ENCODE data around the gene ABCG1. TPM values are rescaled to one million over a fixed set of nuclear protein-coding genes. Genes with fewer than 3 reads are reported as not detected.

ABCG1 gene
- total RNA-seq, 1 donor from 2014 or later: 1.3 TPM

DNA sequence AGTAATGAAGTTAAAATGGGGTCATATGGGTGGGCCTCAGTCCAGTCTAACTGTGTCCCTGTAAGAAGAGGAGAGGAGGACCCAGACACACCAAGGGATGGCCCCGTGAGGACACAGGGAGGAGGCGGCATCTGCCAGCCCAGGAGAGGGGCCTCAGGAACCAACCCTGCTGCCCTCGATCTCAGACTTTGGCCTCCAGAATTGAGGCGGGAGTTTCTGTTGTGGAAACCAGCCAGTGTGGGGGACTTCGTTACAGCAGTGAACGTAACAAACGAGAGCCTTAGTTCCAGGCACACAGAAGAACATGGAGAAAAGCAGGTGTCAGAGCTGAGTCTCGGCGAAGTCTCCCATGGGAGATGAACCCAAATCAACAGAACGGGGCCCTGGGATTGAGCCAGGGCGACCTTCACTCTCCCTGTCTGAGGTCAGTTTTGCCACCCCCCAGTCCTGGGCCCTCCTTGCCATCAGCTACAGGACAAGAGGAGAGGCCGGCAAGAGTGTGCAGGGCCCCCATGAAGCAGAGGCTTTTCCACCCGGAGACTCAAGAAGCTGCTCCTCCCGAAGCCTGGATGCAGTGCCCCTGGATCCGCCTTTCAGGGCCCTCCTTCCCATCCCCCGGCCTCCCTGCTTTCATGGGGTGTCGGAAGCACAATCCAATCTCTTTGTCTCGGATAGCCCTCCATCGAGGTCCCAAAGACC lies 59.7 kb downstream of the ABCG1 start:
- Histone ChIP-seq H3K27ac (ENCODE audit: low read depth, low read length) (no peak overlapping the region), H3K36me3 (ENCODE audit: insufficient read depth, low read length) (no peaks in the 10 kb centered on the region), H3K79me2 (ENCODE audit: insufficient read depth, low read length) (no peaks in the 10 kb centered on the region), H3K4me3 (ENCODE audit: insufficient read depth, low read depth, low read length) (no peak overlapping the region), H3K9me3 (ENCODE audit: insufficient read depth, low read depth, low read length) (no peaks in the 10 kb centered on the region), H4K20me1 (ENCODE audit: insufficient read depth, low read length) (no peaks in the 10 kb centered on the region), H3K27me3 (ENCODE audit: insufficient read depth, low read length) (no peaks in the 10 kb centered on the region), H3K4me2 (ENCODE audit: low read length) (no peak overlapping the region), H2AFZ (ENCODE audit: low read depth, low read length) (no peak overlapping the region), H3K9ac (ENCODE audit: low read length) (no peak overlapping the region), H3K4me1 (ENCODE audit: insufficient read depth, low read length) (peaks cover 3% of the 10 kb centered on the region)
- no peak for TF ChIP-seq EZH2 (IDR thresholded peaks at IDR 0.05; ENCODE audit: insufficient read depth, low read length)
- TF ChIP-seq, protein P1, sequence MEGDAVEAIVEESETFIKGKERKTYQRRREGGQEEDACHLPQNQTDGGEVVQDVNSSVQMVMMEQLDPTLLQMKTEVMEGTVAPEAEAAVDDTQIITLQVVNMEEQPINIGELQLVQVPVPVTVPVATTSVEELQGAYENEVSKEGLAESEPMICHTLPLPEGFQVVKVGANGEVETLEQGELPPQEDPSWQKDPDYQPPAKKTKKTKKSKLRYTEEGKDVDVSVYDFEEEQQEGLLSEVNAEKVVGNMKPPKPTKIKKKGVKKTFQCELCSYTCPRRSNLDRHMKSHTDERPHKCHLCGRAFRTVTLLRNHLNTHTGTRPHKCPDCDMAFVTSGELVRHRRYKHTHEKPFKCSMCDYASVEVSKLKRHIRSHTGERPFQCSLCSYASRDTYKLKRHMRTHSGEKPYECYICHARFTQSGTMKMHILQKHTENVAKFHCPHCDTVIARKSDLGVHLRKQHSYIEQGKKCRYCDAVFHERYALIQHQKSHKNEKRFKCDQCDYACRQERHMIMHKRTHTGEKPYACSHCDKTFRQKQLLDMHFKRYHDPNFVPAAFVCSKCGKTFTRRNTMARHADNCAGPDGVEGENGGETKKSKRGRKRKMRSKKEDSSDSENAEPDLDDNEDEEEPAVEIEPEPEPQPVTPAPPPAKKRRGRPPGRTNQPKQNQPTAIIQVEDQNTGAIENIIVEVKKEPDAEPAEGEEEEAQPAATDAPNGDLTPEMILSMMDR (IDR thresholded peaks at IDR 0.05; ENCODE audit: insufficient read depth, low read depth, low read length): no peak
- Mint-ChIP-seq H3K4me3 (ENCODE audit: unreplicated experiment) (no peak overlapping the region), H3K36me3 (ENCODE audit: low read depth, unreplicated experiment) (no peaks in the 10 kb centered on the region), H3K27ac (ENCODE audit: unreplicated experiment) (no peak overlapping the region), H3K27me3 (ENCODE audit: low read depth, unreplicated experiment) (peaks cover 28% of the 10 kb centered on the region), H3K4me1 (ENCODE audit: low read depth, unreplicated experiment) (peaks cover 4% of the 10 kb centered on the region), H3K9me3 (ENCODE audit: unreplicated experiment) (no peaks in the 10 kb centered on the region)
- DNase-seq (ENCODE audit: low read depth) (no peak), FAIRE-seq (no peak)

DNA sequence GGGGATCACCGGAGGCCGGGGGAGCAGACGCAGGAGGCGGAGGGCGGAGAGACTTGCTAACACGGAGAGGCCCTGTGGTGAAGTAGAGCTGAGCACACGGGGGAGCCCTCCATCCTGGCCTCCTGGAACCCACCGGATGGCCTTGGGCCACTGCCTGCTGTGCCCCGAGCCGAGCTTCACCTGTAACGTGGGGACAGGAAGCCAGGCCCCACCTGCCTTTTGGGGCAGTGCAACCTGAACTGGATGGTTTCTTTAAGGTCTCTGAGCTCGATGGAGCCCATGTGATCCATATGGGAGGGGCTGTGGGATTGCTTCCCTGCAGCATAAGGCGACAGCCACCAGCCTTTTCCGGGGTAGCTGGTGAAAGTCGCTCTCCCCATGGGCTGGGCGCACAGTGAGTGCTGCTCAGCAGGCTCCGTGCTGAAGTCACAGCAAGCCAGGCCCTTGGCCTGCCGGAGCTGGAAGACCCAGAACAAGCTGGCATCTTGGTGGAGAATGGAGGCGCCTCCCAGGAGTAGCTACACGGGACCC lies 60.5 kb downstream of the ABCG1 start:
- no peak overlapping the region for H3K4me3 ChIP-seq (ENCODE audit: insufficient read depth, low read depth, low read length)
- Mint-ChIP-seq H3K4me1 (ENCODE audit: low read depth, unreplicated experiment) (peaks cover 4% of the 10 kb centered on the region), H3K27me3 (ENCODE audit: low read depth, unreplicated experiment) (peaks cover 28% of the 10 kb centered on the region), H3K27ac (ENCODE audit: unreplicated experiment) (no peak overlapping the region), H3K9me3 (ENCODE audit: unreplicated experiment) (no peaks in the 10 kb centered on the region), H3K36me3 (ENCODE audit: low read depth, unreplicated experiment) (no peaks in the 10 kb centered on the region), H3K4me3 (ENCODE audit: unreplicated experiment) (no peak overlapping the region)
- FAIRE-seq: no peak
- no peaks in the 10 kb centered on the region for H3K9me3 ChIP-seq (ENCODE audit: insufficient read depth, low read depth, low read length)
- H3K4me1 ChIP-seq (ENCODE audit: insufficient read depth, low read length): peaks cover 3% of the 10 kb centered on the region
- no peak overlapping the region for H3K27ac ChIP-seq (ENCODE audit: low read depth, low read length)
- H3K36me3 ChIP-seq (ENCODE audit: insufficient read depth, low read length): no peaks in the 10 kb centered on the region
- H3K27me3 ChIP-seq (ENCODE audit: insufficient read depth, low read length): no peaks in the 10 kb centered on the region
- no peaks in the 10 kb centered on the region for H4K20me1 ChIP-seq (ENCODE audit: insufficient read depth, low read length)
- H2AFZ ChIP-seq (ENCODE audit: low read depth, low read length): no peak overlapping the region
- no peak overlapping the region for H3K9ac ChIP-seq (ENCODE audit: low read length)
- no peak overlapping the region for H3K4me2 ChIP-seq (ENCODE audit: low read length)
- H3K79me2 ChIP-seq (ENCODE audit: insufficient read depth, low read length): no peaks in the 10 kb centered on the region
- no peak for DNase-seq (ENCODE audit: low read depth)
- TF ChIP-seq, protein P1 (IDR thresholded peaks at IDR 0.05; ENCODE audit: insufficient read depth, low read depth, low read length): no peak
- no peak for TF ChIP-seq EZH2 (IDR thresholded peaks at IDR 0.05; ENCODE audit: insufficient read depth, low read length)

DNA sequence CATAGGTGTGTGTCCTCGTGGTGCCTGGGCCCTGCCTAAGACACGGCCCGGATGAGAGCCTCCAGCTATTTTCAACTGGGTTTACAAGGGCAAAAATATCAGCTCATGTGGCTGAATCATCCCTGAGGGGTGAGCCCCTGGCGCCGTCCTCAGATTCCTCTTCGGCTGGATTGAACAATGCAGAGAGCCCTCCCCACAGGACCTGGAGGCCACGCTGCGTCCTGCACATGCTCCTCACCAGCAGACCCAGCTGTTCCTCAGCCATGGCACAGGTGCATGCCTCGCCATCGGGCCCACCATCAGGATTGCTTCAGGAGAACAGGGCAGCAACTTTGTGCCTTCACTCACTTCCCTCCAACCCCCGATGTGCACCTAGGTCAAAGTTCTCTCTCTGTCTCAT lies 60.9 kb downstream of the ABCG1 start:
- Mint-ChIP-seq H3K36me3 (ENCODE audit: low read depth, unreplicated experiment) (no peaks in the 10 kb centered on the region), H3K27ac (ENCODE audit: unreplicated experiment) (no peak overlapping the region), H3K9me3 (ENCODE audit: unreplicated experiment) (no peaks in the 10 kb centered on the region), H3K4me3 (ENCODE audit: unreplicated experiment) (no peak overlapping the region), H3K4me1 (ENCODE audit: low read depth, unreplicated experiment) (peaks cover 4% of the 10 kb centered on the region), H3K27me3 (ENCODE audit: low read depth, unreplicated experiment) (peaks cover 32% of the 10 kb centered on the region)
- Histone ChIP-seq H3K9me3 (ENCODE audit: insufficient read depth, low read depth, low read length) (no peaks in the 10 kb centered on the region), H3K36me3 (ENCODE audit: insufficient read depth, low read length) (no peaks in the 10 kb centered on the region), H3K9ac (ENCODE audit: low read length) (no peak overlapping the region), H2AFZ (ENCODE audit: low read depth, low read length) (no peak overlapping the region), H3K27me3 (ENCODE audit: insufficient read depth, low read length) (no peaks in the 10 kb centered on the region), H4K20me1 (ENCODE audit: insufficient read depth, low read length) (no peaks in the 10 kb centered on the region), H3K79me2 (ENCODE audit: insufficient read depth, low read length) (no peaks in the 10 kb centered on the region), H3K4me1 (ENCODE audit: insufficient read depth, low read length) (peaks cover 3% of the 10 kb centered on the region), H3K27ac (ENCODE audit: low read depth, low read length) (no peak overlapping the region), H3K4me2 (ENCODE audit: low read length) (no peak overlapping the region), H3K4me3 (ENCODE audit: insufficient read depth, low read depth, low read length) (no peak overlapping the region)
- FAIRE-seq (no peak), DNase-seq (ENCODE audit: low read depth) (no peak)
- TF ChIP-seq EZH2 (IDR thresholded peaks at IDR 0.05; ENCODE audit: insufficient read depth, low read length): no peak
- TF ChIP-seq, protein P1 (IDR thresholded peaks at IDR 0.05; ENCODE audit: insufficient read depth, low read depth, low read length): no peak

Data from astrocyte (in vitro differentiated cells and primary cell).